CD4-positive, alpha-beta T cell (primary cell): Measurements from ENCODE around the gene KCNK3. TPM values are rescaled to one million over a fixed set of nuclear protein-coding genes. Genes with fewer than 3 reads are reported as not detected.

Experiments
- ATAC-seq: fragments of 200-7000 bp; cut with Tn5 transposase; one replicate; pipeline ENCODE4 v1.10.0; 2022; ENCODE audit warnings: mild to moderate bottlenecking; ENCODE audit not compliant: poor library complexity
- CTCF ChIA-PET: fragments of 350-600 bp; sonication (Branson Sonifier 250); formaldehyde crosslinking; loops from one replicate; lab custom pipeline; 2021; ENCODE audit warnings: antibody characterized with exemption, inconsistent platforms; lab: Charles Lee
- POLR2A ChIA-PET: fragments of 350-600 bp; sonication (Branson Sonifier 250); formaldehyde crosslinking; loops from one replicate; lab custom pipeline; 2021; ENCODE audit warnings: antibody characterized with exemption, inconsistent platforms; lab: Charles Lee
- DNase-seq, 14 experiments: peaks; one replicate each; pipeline ENCODE4 v3.0.0-alpha.2; 2013 to 2020; ENCODE audit warnings: mixed read lengths in 2 of 14
- H3K27ac ChIP-seq, 2 donors: one replicate each; pipeline versions ENCODE4 v1.5.1 to v1.7.0; 2013; ENCODE audit warnings: low read length in 2 of 2, low read depth in 1 of 2, mild to moderate bottlenecking in 1 of 2
- H3K27me3 ChIP-seq, 2 experiments: 1 replicate in 1 of 2; 2 replicates in 1 of 2; pipeline versions ENCODE4 v1.6.1 to v1.7.0; 2013; ENCODE audit warnings: low read length in 2 of 2, control low read depth in 1 of 2, mild to moderate bottlenecking in 1 of 2, moderate library complexity in 1 of 2; ENCODE audit not compliant: insufficient read depth in 2 of 2, control insufficient read depth in 1 of 2
- H3K36me3 ChIP-seq: one replicate; pipeline ENCODE4 v1.6.1; 2013; ENCODE audit warnings: low read length, control low read depth; ENCODE audit not compliant: insufficient read depth
- H3K4me1 ChIP-seq: one replicate; pipeline ENCODE4 v1.6.1; 2013; ENCODE audit warnings: low read length, control low read depth; ENCODE audit not compliant: insufficient read depth
- H3K4me3 ChIP-seq: one replicate; pipeline ENCODE4 v1.5.1; 2013; ENCODE audit warnings: mild to moderate bottlenecking, low read length, moderate library complexity
- H3K9me3 ChIP-seq, 2 experiments: 1 replicate in 1 of 2; 2 replicates in 1 of 2; pipeline versions ENCODE4 v1.6.1 to v1.7.0; 2013; ENCODE audit warnings: low read length in 2 of 2, mild to moderate bottlenecking in 2 of 2, control low read depth in 1 of 2, moderate library complexity in 1 of 2; ENCODE audit not compliant: control insufficient read depth in 1 of 2, insufficient read depth in 1 of 2
- H3K27ac Mint-ChIP-seq: one replicate; pipeline ENCODE4 v1.8.0; 2020; ENCODE audit warnings: mixed read lengths
- H3K27me3 Mint-ChIP-seq: one replicate; pipeline ENCODE4 v1.8.0; 2021; ENCODE audit warnings: mixed read lengths
- H3K36me3 Mint-ChIP-seq: one replicate; pipeline ENCODE4 v1.8.0; 2021; ENCODE audit warnings: low read depth, mixed read lengths
- H3K4me1 Mint-ChIP-seq: one replicate; pipeline ENCODE4 v1.8.0; 2021; ENCODE audit warnings: low read depth, mixed read lengths
- H3K4me3 Mint-ChIP-seq: one replicate; pipeline ENCODE4 v1.8.0; 2020; ENCODE audit warnings: mild to moderate bottlenecking, mixed read lengths
- H3K9me3 Mint-ChIP-seq: one replicate; pipeline ENCODE4 v1.8.0; 2020; ENCODE audit warnings: mixed read lengths
- intact Hi-C, 2 experiments: fragments of 100-400 bp; cut with DNase I in 1 of 2; cut with micrococcal nuclease in 1 of 2; formaldehyde crosslinking; loops; one replicate each; pipeline versions ENCODE4 v1.15.1 to v1.9.0; 2023 to 2025; cut with DNase I, micrococcal nuclease
- total RNA-seq, 174 experiments: library from RNA in 2 of 174; stranded (reverse) in 2 of 174; gene quantifications; one replicate each; pipeline ENCODE4 v1.2.3 and lab custom pipeline; 2021 to 2026
- TF ChIP-seq, protein P1 (sequence below): fragments of 200-600 bp; IDR thresholded peaks from one replicate; pipeline ENCODE4 v1.8.0; 2022; ENCODE audit warnings: antibody characterized with exemption, mild to moderate bottlenecking

Gene KCNK3
- total RNA-seq, 2 experiments from 2014 or later = not detected

DNA sequence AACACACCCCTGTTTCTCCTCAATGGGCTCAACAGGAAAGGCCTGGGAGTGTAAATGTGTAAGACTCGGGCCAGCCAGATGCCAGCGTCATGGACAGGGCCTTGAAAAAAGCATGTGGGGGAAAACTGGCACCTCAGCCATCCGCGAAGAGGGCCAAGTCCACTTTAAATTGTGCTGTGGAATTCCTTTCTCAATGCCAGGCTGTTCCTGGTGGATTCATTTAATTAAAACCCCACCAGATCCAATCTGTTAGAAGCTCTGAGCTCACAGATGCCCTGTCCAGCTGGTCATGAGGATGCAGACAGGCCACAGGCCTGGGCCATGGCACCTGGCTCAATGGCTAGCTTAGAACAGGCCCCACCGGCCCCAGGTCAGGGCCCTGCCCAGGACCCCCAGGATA lies 24.8 kb downstream of the KCNK3 start:
- Histone ChIP-seq H3K27me3 (no peaks in the 10 kb centered on the region), H3K9me3 (peaks cover 0 to 3% of the 10 kb centered on the region in 2 experiments), H3K27ac (no peak overlapping the region), H3K36me3 (no peaks in the 10 kb centered on the region), H3K4me1 (no peaks in the 10 kb centered on the region), H3K4me3 (no peak overlapping the region)
- ATAC-seq (no peak), DNase-seq (no peak)
- Mint-ChIP-seq H3K4me3 (no peak overlapping the region), H3K4me1 (peaks cover 5% of the 10 kb centered on the region), H3K9me3 (no peaks in the 10 kb centered on the region), H3K27ac (no peak overlapping the region), H3K36me3 (no peaks in the 10 kb centered on the region), H3K27me3 (no peaks in the 10 kb centered on the region)
- CTCF ChIA-PET = no interaction called here
- intact Hi-C loops = no loop called here
- TF ChIP-seq, protein P1, sequence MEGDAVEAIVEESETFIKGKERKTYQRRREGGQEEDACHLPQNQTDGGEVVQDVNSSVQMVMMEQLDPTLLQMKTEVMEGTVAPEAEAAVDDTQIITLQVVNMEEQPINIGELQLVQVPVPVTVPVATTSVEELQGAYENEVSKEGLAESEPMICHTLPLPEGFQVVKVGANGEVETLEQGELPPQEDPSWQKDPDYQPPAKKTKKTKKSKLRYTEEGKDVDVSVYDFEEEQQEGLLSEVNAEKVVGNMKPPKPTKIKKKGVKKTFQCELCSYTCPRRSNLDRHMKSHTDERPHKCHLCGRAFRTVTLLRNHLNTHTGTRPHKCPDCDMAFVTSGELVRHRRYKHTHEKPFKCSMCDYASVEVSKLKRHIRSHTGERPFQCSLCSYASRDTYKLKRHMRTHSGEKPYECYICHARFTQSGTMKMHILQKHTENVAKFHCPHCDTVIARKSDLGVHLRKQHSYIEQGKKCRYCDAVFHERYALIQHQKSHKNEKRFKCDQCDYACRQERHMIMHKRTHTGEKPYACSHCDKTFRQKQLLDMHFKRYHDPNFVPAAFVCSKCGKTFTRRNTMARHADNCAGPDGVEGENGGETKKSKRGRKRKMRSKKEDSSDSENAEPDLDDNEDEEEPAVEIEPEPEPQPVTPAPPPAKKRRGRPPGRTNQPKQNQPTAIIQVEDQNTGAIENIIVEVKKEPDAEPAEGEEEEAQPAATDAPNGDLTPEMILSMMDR = no peak
- POLR2A ChIA-PET = no interaction called here

DNA sequence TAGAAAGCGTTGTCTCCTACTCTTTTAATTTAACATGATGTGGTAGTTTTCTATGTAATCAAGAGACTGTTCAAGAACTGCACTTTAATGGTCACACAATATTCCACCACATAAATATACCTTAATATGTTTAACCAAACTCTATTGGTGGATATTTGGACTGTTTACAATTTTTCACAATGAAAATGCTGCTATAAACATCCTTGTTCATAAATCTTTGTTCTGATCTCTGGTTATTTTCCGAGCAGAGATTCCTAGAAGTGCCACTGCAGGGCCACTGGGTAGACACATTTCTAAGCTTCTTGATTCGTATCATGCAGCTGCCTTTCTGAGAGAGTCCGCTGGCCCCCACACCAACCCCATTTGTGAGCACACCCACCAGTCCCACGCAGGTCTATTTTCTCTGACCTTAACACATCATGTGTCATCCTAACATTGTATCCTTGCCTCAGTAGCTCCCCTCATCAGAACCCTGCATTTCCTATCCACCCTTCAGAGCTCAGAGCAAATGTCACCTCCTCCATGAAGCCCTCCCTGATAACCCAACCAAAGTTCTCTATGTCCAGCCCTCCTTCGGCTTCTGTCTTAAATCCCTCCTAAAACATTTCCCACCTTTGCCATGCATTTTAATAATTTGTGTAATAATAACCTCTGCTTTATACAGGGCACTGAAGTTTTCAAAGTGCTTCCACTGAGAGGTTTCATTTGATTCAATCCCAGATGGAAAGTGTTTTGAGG lies 26.6 kb downstream of the KCNK3 start:
- Mint-ChIP-seq H3K4me1 (peaks cover 5% of the 10 kb centered on the region), H3K4me3 (no peak overlapping the region), H3K27ac (no peak overlapping the region), H3K9me3 (no peaks in the 10 kb centered on the region), H3K27me3 (no peaks in the 10 kb centered on the region), H3K36me3 (no peaks in the 10 kb centered on the region)
- Histone ChIP-seq H3K36me3 (no peaks in the 10 kb centered on the region), H3K4me1 (no peaks in the 10 kb centered on the region), H3K27ac (no peak overlapping the region), H3K9me3 (peaks cover 0 to 3% of the 10 kb centered on the region in 2 experiments), H3K4me3 (no peak overlapping the region), H3K27me3 (no peaks in the 10 kb centered on the region)
- DNase-seq (no peak), ATAC-seq (no peak)
- ChIA-PET POLR2A (no interaction called here), CTCF (no interaction called here)
- TF ChIP-seq, protein P1 = no peak
- intact Hi-C loops = no loop called here

DNA sequence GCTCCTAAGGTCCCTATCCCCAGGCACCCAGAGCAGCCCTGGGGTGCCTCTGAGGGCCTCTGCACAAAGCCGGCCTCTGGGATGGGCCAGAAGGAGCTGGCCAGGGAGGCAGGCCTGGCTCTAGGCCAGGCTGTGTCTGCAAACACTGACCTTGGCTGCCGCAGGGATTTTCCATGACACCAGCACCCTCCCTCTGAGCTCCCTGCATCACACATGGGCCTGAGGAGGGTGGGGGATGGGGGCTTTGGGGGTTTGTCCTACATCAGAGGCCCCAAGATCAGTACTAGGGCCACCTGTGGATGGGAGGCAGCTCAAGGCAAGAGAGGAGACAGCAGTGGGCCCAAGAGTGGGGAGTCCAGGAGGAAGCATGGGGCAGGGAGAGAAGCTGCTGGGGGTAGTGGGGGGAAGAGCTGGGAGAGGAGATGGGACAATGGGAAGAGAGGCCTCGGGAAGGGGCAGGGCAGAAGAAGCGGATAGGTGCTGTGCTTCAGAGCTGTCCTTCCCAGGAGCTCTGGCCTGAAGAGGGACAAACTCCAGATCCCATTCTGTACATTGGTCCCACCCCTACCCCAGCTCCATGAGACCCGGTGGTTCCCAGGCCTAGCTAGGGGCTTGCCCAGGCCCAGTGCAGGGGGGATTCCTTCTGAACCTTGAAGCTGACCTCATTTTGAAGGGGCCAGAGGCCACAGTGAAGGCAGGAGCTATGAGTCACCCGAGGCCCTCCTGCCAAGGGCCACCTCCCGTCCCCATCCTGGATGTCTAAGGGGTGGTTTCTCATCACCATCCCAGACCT lies 28.0 kb downstream of the KCNK3 start:
- ATAC-seq = no peak
- no peaks in the 10 kb centered on the region for H3K27me3 ChIP-seq
- no peak overlapping the region for H3K27ac ChIP-seq
- Mint-ChIP-seq H3K27me3 (no peaks in the 10 kb centered on the region), H3K4me3 (no peak overlapping the region), H3K27ac (no peak overlapping the region), H3K4me1 (peaks cover 5% of the 10 kb centered on the region), H3K36me3 (no peaks in the 10 kb centered on the region), H3K9me3 (no peaks in the 10 kb centered on the region)
- intact Hi-C loops = no loop called here
- no peak overlapping the region for H3K4me3 ChIP-seq
- TF ChIP-seq, protein P1 = no peak
- ChIA-PET CTCF (no interaction called here), POLR2A (no interaction called here)
- DNase-seq = no peak
- H3K9me3 ChIP-seq = peaks cover 0 to 3% of the 10 kb centered on the region in 2 experiments
- H3K36me3 ChIP-seq = no peaks in the 10 kb centered on the region
- H3K4me1 ChIP-seq = no peaks in the 10 kb centered on the region
